K562 (cell line): ENCODE measurements around the gene COL26A1. TPM values are rescaled to one million over a fixed set of nuclear protein-coding genes. Genes with fewer than 3 reads are reported as not detected.
A peak's percentile ranks its signal among the peaks of the same experiment; 100 is the strongest.

ENCODE experiments used
- ATAC-seq: fragments of 200-7000 bp; cut with Tn5 transposase; 3 replicates; pipeline ENCODE4 v1.9.1; 2020; ENCODE audit warnings: moderate library complexity
- BruUV-seq: library from RNA; stranded (reverse); fragments of 400-500 nt; replicated peaks from 2 replicates; lab custom pipeline; 2021; lab: Mats Ljungman, UMichigan
- CTCF ChIA-PET: fragments of 300-600 bp; formaldehyde crosslinking; extraction: SDS; loops from one replicate; lab custom pipeline; 2021; ENCODE audit warnings: low intra/inter-chr PET ratio; lab: Yijun Ruan, JAX
- POLR2A ChIA-PET: fragments of 300-600, 350-650 bp; sonication (Branson Sonifier 250); formaldehyde crosslinking; extraction: SDS; loops from one replicate; lab custom pipeline; 2021; ENCODE audit warnings: antibody characterized with exemption, inconsistent platforms; lab: Yijun Ruan, JAX
- DNase-seq, 4 experiments: peaks; one replicate each; pipeline versions ENCODE4 v3.0.0 to v3.0.0-alpha.2; 2011 to 2018; ENCODE audit warnings: low spot score in 3 of 4, mixed read lengths in 3 of 4; ENCODE audit errors: extremely low read depth in 1 of 4
- FAIRE-seq: peaks from 2 replicates; lab custom pipeline; 2011; peaks lifted over from hg19 to GRCh38; lab: Jason Lieb, UNC
- H2AFZ ChIP-seq: 2 replicates; pipeline ENCODE4 v1.6.0; 2011; ENCODE audit warnings: low read depth, low read length, control low read depth, inconsistent platforms
- H3K27ac ChIP-seq: fragments of 200-600 bp; 3 replicates; pipeline ENCODE4 v1.8.0; 2011; ENCODE audit warnings: low read depth, mild to moderate bottlenecking, control low read depth, inconsistent platforms, low read length, moderate library complexity, mixed read lengths; ENCODE audit errors: extremely low read depth
- H3K27me3 ChIP-seq, 2 experiments: fragments of 300-600 bp in 1 of 2; 2 replicates in 1 of 2; 3 replicates in 1 of 2; pipeline versions ENCODE4 v1.6.0 to v1.8.0; 2011; ENCODE audit warnings: inconsistent platforms in 2 of 2, low read length in 2 of 2, mild to moderate bottlenecking in 1 of 2, mixed read lengths in 1 of 2, moderate library complexity in 1 of 2; ENCODE audit not compliant: control insufficient read depth in 2 of 2, insufficient read depth in 2 of 2
- H3K36me3 ChIP-seq: fragments of 300-600 bp; 3 replicates; pipeline ENCODE4 v1.8.0; 2011; ENCODE audit warnings: mild to moderate bottlenecking, low read length, inconsistent platforms; ENCODE audit not compliant: control insufficient read depth, insufficient read depth
- H3K4me1 ChIP-seq, 2 experiments: fragments of 200-600 bp in 1 of 2; replicated peaks in 1 of 2; 2 replicates in 1 of 2; 3 replicates in 1 of 2; pipeline versions ENCODE4 v1.5.1 to v1.8.0; 2011; ENCODE audit warnings: inconsistent platforms in 2 of 2, low read length in 2 of 2, mild to moderate bottlenecking in 1 of 2, mixed read lengths in 1 of 2, moderate library complexity in 1 of 2; ENCODE audit not compliant: control insufficient read depth in 2 of 2, insufficient read depth in 2 of 2
- H3K4me2 ChIP-seq: 2 replicates; pipeline ENCODE4 v1.6.1; 2011; ENCODE audit warnings: low read length, control low read depth, inconsistent platforms, mixed read lengths; ENCODE audit not compliant: insufficient read depth
- H3K4me3 ChIP-seq: fragments of 200-600 bp; sonication (generic), shearing (Covaris generic); 2 replicates; pipeline ENCODE4 v1.5.1; 2016; ENCODE audit warnings: control low read depth, inconsistent platforms
- H3K79me2 ChIP-seq: fragments of 200-600 bp; 3 replicates; pipeline ENCODE4 v1.8.0; 2011; ENCODE audit warnings: low read length, inconsistent platforms; ENCODE audit not compliant: control insufficient read depth, insufficient read depth
- H3K9ac ChIP-seq, 2 experiments: 2 replicates each; pipeline versions ENCODE4 v1.6.0 to v1.6.1; 2011; ENCODE audit warnings: low read depth in 2 of 2, low read length in 2 of 2, control low read depth in 1 of 2, inconsistent platforms in 1 of 2, mild to moderate bottlenecking in 1 of 2, mixed read lengths in 1 of 2; ENCODE audit not compliant: insufficient read depth in 1 of 2
- H3K9me1 ChIP-seq: one replicate; pipeline ENCODE4 v1.6.0; 2011; ENCODE audit warnings: inconsistent platforms, mild to moderate bottlenecking, low read length, moderate library complexity; ENCODE audit not compliant: control insufficient read depth, insufficient read depth
- H3K9me3 ChIP-seq: replicated peaks from 2 replicates; pipeline ENCODE4 v1.5.1; 2011; ENCODE audit warnings: low read depth, low read length, inconsistent platforms; ENCODE audit not compliant: control insufficient read depth, insufficient read depth
- H4K20me1 ChIP-seq: replicated peaks from 2 replicates; pipeline ENCODE4 v1.6.1; 2011; ENCODE audit warnings: low read length, inconsistent platforms, mixed read lengths; ENCODE audit not compliant: control insufficient read depth, insufficient read depth
- IFI16 ChIP-seq: fragments of 250-450 bp; sonication (Bioruptor Pico); IDR thresholded peaks from 2 replicates; pipeline ENCODE4 v2.1.2; 2022; ENCODE audit warnings: mild to moderate bottlenecking, inconsistent platforms
- KLF16 ChIP-seq: IDR thresholded peaks from 2 replicates; pipeline ENCODE4 v1.6.1; 2016; ENCODE audit warnings: antibody characterized with exemption
- MTA3 ChIP-seq: fragments of 450-650 bp; formaldehyde crosslinking; IDR thresholded peaks from 2 replicates; pipeline ENCODE4 v1.6.1; 2017; ENCODE audit warnings: mild to moderate bottlenecking, borderline replicate concordance
- PHF21A ChIP-seq: fragments of 450-650 bp; IDR thresholded peaks from 2 replicates; pipeline ENCODE4 v1.6.1; 2017; ENCODE audit warnings: low read depth, borderline replicate concordance
- RAD51 ChIP-seq: fragments of 450-650 bp; IDR thresholded peaks from 2 replicates; pipeline ENCODE4 v1.7.1; 2016; ENCODE audit warnings: low read depth, mild to moderate bottlenecking, borderline replicate concordance
- RB1 ChIP-seq: fragments of 450-650 bp; IDR thresholded peaks from 2 replicates; pipeline ENCODE4 v1.6.1; 2017; ENCODE audit warnings: low read depth, mild to moderate bottlenecking
- STAT5B ChIP-seq: fragments of 250-450 bp; sonication (Bioruptor Pico); IDR thresholded peaks from 2 replicates; pipeline ENCODE4 v1.8.0; 2021; ENCODE audit warnings: mild to moderate bottlenecking, inconsistent platforms
- TAF1 ChIP-seq: IDR thresholded peaks from 2 replicates; pipeline ENCODE4 v1.6.1; 2011; ENCODE audit warnings: mild to moderate bottlenecking, low read length, moderate library complexity; ENCODE audit not compliant: insufficient read depth, control insufficient read depth, severe bottlenecking; ENCODE audit errors: extremely low read depth
- WGBS: fragments of 100-300 bp; shearing (Covaris generic); methylation state at CpG from one replicate; pipeline ENCODE4 v1.1.6; 2016; ENCODE audit warnings: low coverage, mixed read lengths; ENCODE audit not compliant: insufficient coverage; ENCODE audit errors: missing lambda C conversion rate; 5-methylcytosine and 5-hydroxymethylcytosine counted together
- in situ Hi-C: fragments of 300-500 bp; cut with MboI; formaldehyde crosslinking; loops from 4 replicates; pipeline ENCODE4 v1.15.0; 2018; ENCODE audit warnings: inconsistent platforms, mixed read lengths
- intact Hi-C: fragments of 100-400 bp; cut with micrococcal nuclease; formaldehyde crosslinking; loops from 2 replicates; pipeline ENCODE4 v1.14.2; 2022
- polyA plus RNA-seq, 8 experiments: library from polyadenylated mRNA; depleted of rRNA in 4 of 8; stranded (reverse) in 5 of 8; unstranded in 3 of 8; fragments of >200 nt; fragmentation: Nextera tagmentation in 2 of 8; fragmentation: Illumina TruSeq in 1 of 8; extraction: Ambion mirVana in 2 of 8; extraction: Trizol in 1 of 8; gene quantifications; 2 replicates each; pipeline versions ENCODE4 v1.2.1 to v1.2.3, GENCODE V29; 2011 to 2014; ENCODE audit warnings: inconsistent platforms in 1 of 8, missing spikeins in 1 of 8
- total RNA-seq, 7 experiments: library from RNA; depleted of rRNA in 6 of 7; stranded (reverse); fragments of >200 nt in 6 of 7; fragmentation: Illumina TruSeq in 2 of 7; extraction: Trizol in 2 of 7; gene quantifications; 2 replicates each; pipeline versions ENCODE4 v1.2.1 to v1.2.3, GENCODE V29; 2011 to 2021; ENCODE audit warnings: low replicate concordance in 1 of 7
- TF ChIP-seq, protein P1 (sequence below), 2 experiments: fragments of 450-650 bp; formaldehyde crosslinking in 1 of 2; IDR thresholded peaks; 2 replicates each; pipeline versions ENCODE4 v1.4.0 to v1.6.1; 2014 to 2020; ENCODE audit warnings: mild to moderate bottlenecking in 2 of 2, borderline replicate concordance in 1 of 2, low read depth in 1 of 2
- TF ChIP-seq, protein P2 (sequence below): sonication (generic); formaldehyde crosslinking; IDR thresholded peaks from 2 replicates; pipeline ENCODE4 v1.8.0; 2022; ENCODE audit warnings: mild to moderate bottlenecking, missing genetic modification reagents, borderline replicate concordance

Gene COL26A1
- total and polyA plus RNA-seq, 9 of the 15 experiments (the other 6 are each of a cell fraction or from before 2014, with no cell fraction given) = 0.04 to 0.39 (median 0.07) TPM; not detected in 5

DNA sequence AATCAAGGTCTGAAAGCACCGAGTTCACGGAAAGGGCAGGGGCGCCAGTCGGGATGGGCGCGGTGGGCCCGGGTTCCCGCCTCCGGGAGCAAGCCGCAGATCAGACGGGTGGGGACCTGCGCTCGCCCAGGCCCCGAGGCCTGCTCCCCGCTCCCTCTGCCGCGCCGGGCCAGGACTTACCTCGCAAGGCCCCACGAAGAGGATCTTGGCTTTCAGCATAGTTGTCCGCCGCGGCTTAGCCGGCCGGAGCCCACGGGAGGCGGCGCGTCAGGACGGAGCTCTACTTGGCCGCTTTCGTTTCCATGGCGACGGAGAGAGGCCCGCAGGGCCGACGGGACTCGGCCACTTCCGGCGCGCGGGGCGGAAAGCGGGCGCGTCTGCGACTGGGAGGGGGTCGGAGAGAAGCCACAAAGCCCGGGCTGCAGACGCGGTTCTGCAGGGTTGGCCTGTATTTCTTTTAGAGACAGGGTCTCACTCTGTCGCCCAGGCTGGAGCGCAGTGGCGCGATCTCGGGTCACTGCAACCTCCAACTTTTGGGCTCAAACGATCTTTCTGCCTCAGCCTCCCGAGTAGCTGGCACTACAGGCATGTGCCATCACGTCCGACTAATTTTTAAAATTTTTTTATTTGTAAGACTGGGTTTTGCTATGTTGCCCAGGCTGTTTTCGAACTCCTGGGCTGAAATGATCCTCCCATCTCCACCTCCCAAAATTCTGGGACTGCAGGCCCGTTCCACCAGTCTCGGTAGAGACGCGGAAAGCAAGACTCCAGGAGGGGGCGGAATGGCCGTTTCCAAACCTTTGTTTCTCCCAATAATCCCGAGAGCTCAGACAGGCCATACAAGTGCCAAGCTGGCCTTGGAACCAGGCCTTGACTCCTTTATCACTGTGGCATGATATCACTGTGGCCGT, 40.9 kb upstream of the COL26A1 start, which contains the start of gene IFT22:
Gene IFT22 (minus strand): TSS at position 322 of the 911 bp plus-strand sequence. CDS start 103 bp downstream, at position 219.
- CTCF ChIA-PET = interaction anchor here (0.7 kb wide), 2 partner anchors 86 to 556 kb away, joined by 3 read pairs; no protein-coding TSS in a partner anchor
- TF ChIP-seq, protein P1, sequence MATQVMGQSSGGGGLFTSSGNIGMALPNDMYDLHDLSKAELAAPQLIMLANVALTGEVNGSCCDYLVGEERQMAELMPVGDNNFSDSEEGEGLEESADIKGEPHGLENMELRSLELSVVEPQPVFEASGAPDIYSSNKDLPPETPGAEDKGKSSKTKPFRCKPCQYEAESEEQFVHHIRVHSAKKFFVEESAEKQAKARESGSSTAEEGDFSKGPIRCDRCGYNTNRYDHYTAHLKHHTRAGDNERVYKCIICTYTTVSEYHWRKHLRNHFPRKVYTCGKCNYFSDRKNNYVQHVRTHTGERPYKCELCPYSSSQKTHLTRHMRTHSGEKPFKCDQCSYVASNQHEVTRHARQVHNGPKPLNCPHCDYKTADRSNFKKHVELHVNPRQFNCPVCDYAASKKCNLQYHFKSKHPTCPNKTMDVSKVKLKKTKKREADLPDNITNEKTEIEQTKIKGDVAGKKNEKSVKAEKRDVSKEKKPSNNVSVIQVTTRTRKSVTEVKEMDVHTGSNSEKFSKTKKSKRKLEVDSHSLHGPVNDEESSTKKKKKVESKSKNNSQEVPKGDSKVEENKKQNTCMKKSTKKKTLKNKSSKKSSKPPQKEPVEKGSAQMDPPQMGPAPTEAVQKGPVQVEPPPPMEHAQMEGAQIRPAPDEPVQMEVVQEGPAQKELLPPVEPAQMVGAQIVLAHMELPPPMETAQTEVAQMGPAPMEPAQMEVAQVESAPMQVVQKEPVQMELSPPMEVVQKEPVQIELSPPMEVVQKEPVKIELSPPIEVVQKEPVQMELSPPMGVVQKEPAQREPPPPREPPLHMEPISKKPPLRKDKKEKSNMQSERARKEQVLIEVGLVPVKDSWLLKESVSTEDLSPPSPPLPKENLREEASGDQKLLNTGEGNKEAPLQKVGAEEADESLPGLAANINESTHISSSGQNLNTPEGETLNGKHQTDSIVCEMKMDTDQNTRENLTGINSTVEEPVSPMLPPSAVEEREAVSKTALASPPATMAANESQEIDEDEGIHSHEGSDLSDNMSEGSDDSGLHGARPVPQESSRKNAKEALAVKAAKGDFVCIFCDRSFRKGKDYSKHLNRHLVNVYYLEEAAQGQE (IDR thresholded peaks at IDR 0.05; ENCODE audit: borderline replicate concordance) = no peak
- TF ChIP-seq, protein P1 (CRISPR knock-in tag; IDR thresholded peaks at IDR 0.05; ENCODE audit: low read depth) = no peak
- TF ChIP-seq, protein P2, sequence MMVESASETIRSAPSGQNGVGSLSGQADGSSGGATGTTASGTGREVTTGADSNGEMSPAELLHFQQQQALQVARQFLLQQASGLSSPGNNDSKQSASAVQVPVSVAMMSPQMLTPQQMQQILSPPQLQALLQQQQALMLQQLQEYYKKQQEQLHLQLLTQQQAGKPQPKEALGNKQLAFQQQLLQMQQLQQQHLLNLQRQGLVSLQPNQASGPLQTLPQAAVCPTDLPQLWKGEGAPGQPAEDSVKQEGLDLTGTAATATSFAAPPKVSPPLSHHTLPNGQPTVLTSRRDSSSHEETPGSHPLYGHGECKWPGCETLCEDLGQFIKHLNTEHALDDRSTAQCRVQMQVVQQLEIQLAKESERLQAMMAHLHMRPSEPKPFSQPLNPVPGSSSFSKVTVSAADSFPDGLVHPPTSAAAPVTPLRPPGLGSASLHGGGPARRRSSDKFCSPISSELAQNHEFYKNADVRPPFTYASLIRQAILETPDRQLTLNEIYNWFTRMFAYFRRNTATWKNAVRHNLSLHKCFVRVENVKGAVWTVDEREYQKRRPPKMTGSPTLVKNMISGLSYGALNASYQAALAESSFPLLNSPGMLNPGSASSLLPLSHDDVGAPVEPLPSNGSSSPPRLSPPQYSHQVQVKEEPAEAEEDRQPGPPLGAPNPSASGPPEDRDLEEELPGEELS = no peak
- no peak for TF ChIP-seq STAT5B (CRISPR knock-in tag)
- TF ChIP-seq IFI16 (CRISPR knock-in tag) = no peak
- no peak for TF ChIP-seq PHF21A
- no peak for TF ChIP-seq KLF16
- no peak for TF ChIP-seq RB1
- TF ChIP-seq TAF1 = peak; percentile 63
- TF ChIP-seq RAD51 = no peak
- TF ChIP-seq MTA3 = peak; percentile 19; the same call in 1 of the 2 replicates

More for the DNA sequence above, 40.9 kb upstream of the COL26A1 start, which contains the start of gene IFT22:
- no peaks in the 10 kb centered on the region for H3K9me1 ChIP-seq
- H2AFZ ChIP-seq = peak within 1 kb of the TSS; percentile 94
- no peaks in the 10 kb centered on the region for H3K79me2 ChIP-seq
- peaks cover 0 to 10% of the 10 kb centered on the region in 2 experiments; a peak in 2 of 5 replicates for H3K4me1 ChIP-seq
- peak; percentile 100 for ATAC-seq
- H4K20me1 ChIP-seq = no peaks in the 10 kb centered on the region
- peak; percentile 94 to 96 (median 95) for DNase-seq
- H3K27ac ChIP-seq = peak within 1 kb of the TSS; percentile 54
- H3K27me3 ChIP-seq = peaks cover 7 to 18% of the 10 kb centered on the region in 2 experiments; a peak in 4 of 5 replicates
- WGBS = 12% methylated on average over 69 of the region's 69 CpGs
- intact Hi-C loops (no loop called here), in situ Hi-C loops (no loop called here)
- H3K36me3 ChIP-seq = no peaks in the 10 kb centered on the region
- H3K4me2 ChIP-seq = peak within 1 kb of the TSS; percentile 90
- H3K9ac ChIP-seq = peak within 1 kb of the TSS; percentile 44 to 93
- H3K9me3 ChIP-seq = no peaks in the 10 kb centered on the region
- POLR2A ChIA-PET = interaction anchor here (0.6 to 1.1 kb wide), 5 partner anchors 12 to 967 kb away, joined by 3 to 5 read pairs (median 3); no protein-coding TSS in a partner anchor
- H3K4me3 ChIP-seq = peak within 1 kb of the TSS; percentile 56
- TSS peak; percentile 98 for BruUV-seq
- FAIRE-seq = peak; percentile 69
